ENCODE data around the gene MVB12B.

The MVB12B gene

DNA sequence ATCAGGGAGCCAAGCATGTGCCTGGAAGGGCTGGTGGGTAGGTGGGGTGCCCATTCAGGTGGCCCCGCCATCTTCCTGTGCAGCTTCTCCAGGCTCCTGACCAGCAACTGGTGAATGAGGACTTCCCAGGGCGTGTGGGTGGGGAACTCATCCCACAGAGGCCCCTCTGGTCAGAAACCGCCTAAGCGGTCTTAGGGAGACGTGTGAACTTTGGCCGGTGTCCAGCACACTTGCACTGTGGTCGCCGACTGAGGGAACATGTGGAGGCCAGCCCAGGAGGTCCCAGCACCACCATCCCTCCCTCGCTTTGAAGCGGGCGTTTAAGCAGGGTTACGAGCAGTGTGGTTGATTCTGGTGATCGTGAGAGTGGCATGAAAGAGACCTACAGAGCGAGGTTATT, 77.8 kb downstream of the MVB12B start:
- Mint-ChIP-seq H3K4me1 (ENCODE audit: low read depth) (peaks cover 29% of the 10 kb centered on the region), H3K27ac (no peak overlapping the region), H3K27me3 (no peaks in the 10 kb centered on the region)

GRCh38 chr9:126406075-126406667, 79.5 kb downstream of the MVB12B start:
- Mint-ChIP-seq H3K4me1 (ENCODE audit: low read depth) (peaks cover 39% of the 10 kb centered on the region), H3K27ac (no peak overlapping the region), H3K36me3 (peaks cover 4% of the 10 kb centered on the region), H3K4me3 (no peak overlapping the region), H3K27me3 (no peaks in the 10 kb centered on the region), H3K9me3 (ENCODE audit: low read depth) (no peaks in the 10 kb centered on the region)

More for the DNA sequence above, 77.8 kb downstream of the MVB12B start:
- Mint-ChIP-seq H3K9me3 (ENCODE audit: low read depth) (no peaks in the 10 kb centered on the region), H3K4me3 (no peak overlapping the region), H3K36me3 (peaks cover 6% of the 10 kb centered on the region)

DNA sequence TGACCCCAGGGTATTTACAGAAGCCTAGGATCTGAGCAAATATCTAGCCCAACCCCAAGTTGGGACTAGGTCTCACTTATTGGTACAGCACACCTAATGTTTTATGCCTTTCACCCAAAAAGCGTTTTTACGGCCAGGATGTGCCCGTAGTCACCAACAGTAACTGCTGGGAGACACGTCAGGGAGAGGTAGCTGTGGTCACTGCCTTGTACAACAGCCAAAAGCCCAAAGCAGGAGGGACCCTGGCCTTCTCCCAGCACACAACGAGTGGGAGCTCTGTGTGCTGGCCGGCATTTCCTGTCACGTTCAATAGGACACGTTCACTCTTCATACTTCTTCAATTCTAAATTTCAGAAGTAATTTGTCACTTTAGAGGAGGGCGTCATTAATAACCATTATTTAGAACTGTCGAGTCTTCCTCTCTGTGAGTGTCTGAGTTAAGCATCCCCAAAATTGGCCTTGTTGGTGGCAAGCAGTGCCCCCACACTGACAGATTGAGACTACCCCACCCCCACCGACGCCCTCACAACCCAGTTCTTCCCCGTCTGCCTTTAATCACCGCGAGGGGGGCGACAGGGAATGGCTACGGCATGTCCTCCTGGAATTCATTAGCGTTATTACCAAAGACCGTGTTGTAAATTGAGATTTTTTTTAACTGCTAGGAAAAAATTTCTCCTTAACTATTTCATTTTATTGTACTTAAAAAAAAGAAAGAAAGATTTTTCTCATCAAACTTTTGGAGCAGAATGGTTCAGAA, 80.7 kb downstream of the MVB12B start:
- H3K4me1 Mint-ChIP-seq (ENCODE audit: low read depth), result peaks cover 46% of the 10 kb centered on the region
- no peak overlapping the region for H3K4me3 Mint-ChIP-seq
- H3K27ac Mint-ChIP-seq, result no peak overlapping the region

DNA sequence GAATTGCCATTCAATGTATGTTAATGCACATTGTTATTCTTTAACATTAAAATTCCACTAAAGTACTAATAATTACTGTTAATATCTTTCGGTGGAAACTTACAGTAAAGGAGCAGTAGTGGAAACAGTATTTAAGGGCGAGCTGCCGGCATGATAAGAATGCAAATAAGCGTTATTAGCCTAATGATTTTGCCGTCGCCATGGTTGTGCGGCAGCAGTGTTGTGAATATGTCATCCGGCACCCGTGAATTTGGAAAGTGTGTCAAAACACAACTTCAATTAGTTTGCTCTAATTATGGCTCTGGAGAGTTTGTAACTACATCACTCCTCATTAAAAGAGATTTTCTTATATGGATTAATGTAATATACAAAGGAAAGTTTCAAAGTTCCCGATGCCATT, 81.4 kb downstream of the MVB12B start:
- Mint-ChIP-seq H3K4me3 (no peak overlapping the region), H3K27ac (no peak overlapping the region), H3K4me1 (ENCODE audit: low read depth) (peaks cover 49% of the 10 kb centered on the region), H3K27me3 (no peaks in the 10 kb centered on the region), H3K9me3 (ENCODE audit: low read depth) (no peaks in the 10 kb centered on the region), H3K36me3 (peaks cover 4% of the 10 kb centered on the region)

More for the DNA sequence above, 80.7 kb downstream of the MVB12B start:
- H3K9me3 Mint-ChIP-seq (ENCODE audit: low read depth), result no peaks in the 10 kb centered on the region
- peaks cover 4% of the 10 kb centered on the region for H3K36me3 Mint-ChIP-seq
- no peaks in the 10 kb centered on the region for H3K27me3 Mint-ChIP-seq

- no peaks in the 10 kb centered on the region for H3K36me3 Mint-ChIP-seq
- H3K27ac Mint-ChIP-seq, result peak overlapping the region; percentile 41
- no peaks in the 10 kb centered on the region for H3K9me3 Mint-ChIP-seq (ENCODE audit: low read depth)
- no peak overlapping the region for H3K4me3 Mint-ChIP-seq
- H3K27me3 Mint-ChIP-seq, result no peaks in the 10 kb centered on the region
- H3K4me1 Mint-ChIP-seq (ENCODE audit: low read depth), result peaks cover 49% of the 10 kb centered on the region
Measured at GRCh38 chr9:126410229-126410628, 83.6 kb downstream of the MVB12B start.

DNA sequence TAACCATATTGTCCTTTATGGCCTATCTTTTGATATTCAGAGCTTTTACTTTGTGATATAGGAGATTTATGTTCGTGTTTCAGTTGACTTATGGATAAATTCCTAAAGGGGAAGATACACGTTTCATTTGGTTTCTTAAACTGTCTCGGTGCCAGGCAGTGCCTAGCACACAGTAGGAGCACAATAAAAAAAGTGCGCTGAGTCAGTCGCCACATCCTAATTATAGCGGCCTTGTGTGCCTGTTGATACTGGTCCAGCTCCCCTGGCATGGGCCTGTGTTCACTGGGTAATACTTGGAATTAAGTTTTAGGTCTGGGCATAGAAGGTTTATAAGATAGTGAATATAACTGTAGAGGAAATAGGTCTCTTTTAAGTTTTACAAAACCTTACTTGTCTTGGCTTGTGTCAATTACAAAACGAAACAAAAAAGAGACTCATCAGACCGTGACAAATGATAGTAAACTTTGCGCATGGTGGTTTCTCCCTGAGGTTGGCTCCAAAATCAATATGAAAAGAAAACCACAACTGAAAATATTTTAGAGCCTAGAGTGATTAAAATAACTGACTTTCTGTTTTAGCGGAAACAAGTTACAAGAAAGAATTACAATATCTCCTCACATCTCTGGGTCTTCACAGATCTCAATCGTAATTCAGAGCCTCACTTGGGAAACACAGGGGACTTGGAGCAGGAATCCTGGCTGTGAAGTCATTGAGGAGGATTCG, 84.8 kb downstream of the MVB12B start:
- Mint-ChIP-seq H3K4me1 (ENCODE audit: low read depth) (peaks cover 47% of the 10 kb centered on the region), H3K9me3 (ENCODE audit: low read depth) (no peaks in the 10 kb centered on the region), H3K27me3 (no peaks in the 10 kb centered on the region), H3K36me3 (no peaks in the 10 kb centered on the region), H3K27ac (peak overlapping the region; percentile 82), H3K4me3 (peak overlapping the region; percentile 77)

GRCh38 chr9:126411948-126412284, 85.3 kb downstream of the MVB12B start:
- Mint-ChIP-seq H3K9me3 (ENCODE audit: low read depth) (no peaks in the 10 kb centered on the region), H3K27me3 (no peaks in the 10 kb centered on the region), H3K27ac (peak overlapping the region; percentile 82), H3K36me3 (no peaks in the 10 kb centered on the region), H3K4me1 (ENCODE audit: low read depth) (peaks cover 46% of the 10 kb centered on the region), H3K4me3 (peak overlapping the region; percentile 77)

DNA sequence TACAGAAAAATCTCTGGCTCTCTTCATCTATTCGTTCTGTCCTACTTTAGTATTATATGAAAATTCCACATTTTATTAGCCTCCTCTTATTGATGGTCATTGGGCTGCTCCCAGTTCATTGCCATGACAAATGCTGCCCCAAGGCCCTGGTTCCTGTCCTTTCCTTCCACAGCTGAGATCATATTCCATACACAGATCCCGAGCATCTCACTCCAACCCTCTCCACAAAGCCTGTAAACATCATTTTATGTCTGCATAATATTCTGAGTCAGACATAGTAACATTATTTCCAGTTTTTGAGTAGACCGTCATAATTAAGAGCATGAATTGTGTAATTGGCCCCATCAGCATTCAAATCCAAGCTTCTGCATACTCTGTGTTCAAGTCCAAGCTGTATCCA, 86.3 kb downstream of the MVB12B start:
- peaks cover 46% of the 10 kb centered on the region for H3K4me1 Mint-ChIP-seq (ENCODE audit: low read depth)
- no peaks in the 10 kb centered on the region for H3K9me3 Mint-ChIP-seq (ENCODE audit: low read depth)
- peak overlapping the region; percentile 20 for H3K4me3 Mint-ChIP-seq
- no peaks in the 10 kb centered on the region for H3K27me3 Mint-ChIP-seq
- H3K27ac Mint-ChIP-seq, result peak overlapping the region; percentile 13
- H3K36me3 Mint-ChIP-seq, result no peaks in the 10 kb centered on the region

- no peak overlapping the region for H3K4me3 Mint-ChIP-seq
- H3K36me3 Mint-ChIP-seq, result no peaks in the 10 kb centered on the region
- H3K4me1 Mint-ChIP-seq (ENCODE audit: low read depth), result peaks cover 46% of the 10 kb centered on the region
- no peaks in the 10 kb centered on the region for H3K27me3 Mint-ChIP-seq
- H3K9me3 Mint-ChIP-seq (ENCODE audit: low read depth), result no peaks in the 10 kb centered on the region
- no peak overlapping the region for H3K27ac Mint-ChIP-seq
Measured at GRCh38 chr9:126413391-126414068, 86.9 kb downstream of the MVB12B start.

DNA sequence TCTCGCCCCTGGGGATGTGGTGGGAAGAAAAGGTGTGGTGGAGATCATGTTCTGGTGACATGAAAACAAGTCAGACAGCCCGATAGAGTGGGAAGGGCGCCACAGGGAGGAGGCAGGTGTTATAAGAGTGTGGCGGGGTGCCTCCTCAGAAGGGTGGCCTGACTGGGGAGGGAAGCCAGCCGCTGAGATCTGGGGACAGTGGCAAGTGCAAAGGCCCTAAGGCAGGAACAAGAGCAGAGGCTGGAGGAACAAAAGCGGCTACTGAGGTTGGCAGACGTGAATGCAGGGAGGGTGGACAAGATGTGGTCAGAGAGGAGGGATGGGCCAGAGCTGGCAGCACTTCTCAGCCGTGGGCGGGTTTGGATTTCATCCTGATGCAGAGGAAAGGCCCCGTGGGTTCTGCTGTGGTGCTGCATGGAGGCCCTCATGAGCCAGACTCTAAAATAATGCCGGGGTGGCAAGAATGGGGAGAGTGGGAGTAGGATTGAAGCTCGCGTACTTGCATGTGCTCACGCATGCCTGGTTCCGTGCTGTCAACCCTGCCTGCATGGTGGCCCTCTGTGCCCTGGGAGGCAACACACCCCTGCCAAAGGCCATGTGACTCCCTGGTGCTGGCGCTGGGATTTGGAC, 89.2 kb downstream of the MVB12B start:
- Mint-ChIP-seq H3K4me3 (no peak overlapping the region), H3K27me3 (no peaks in the 10 kb centered on the region), H3K9me3 (ENCODE audit: low read depth) (no peaks in the 10 kb centered on the region), H3K4me1 (ENCODE audit: low read depth) (peaks cover 29% of the 10 kb centered on the region), H3K27ac (no peak overlapping the region), H3K36me3 (peaks cover 3% of the 10 kb centered on the region)

DNA sequence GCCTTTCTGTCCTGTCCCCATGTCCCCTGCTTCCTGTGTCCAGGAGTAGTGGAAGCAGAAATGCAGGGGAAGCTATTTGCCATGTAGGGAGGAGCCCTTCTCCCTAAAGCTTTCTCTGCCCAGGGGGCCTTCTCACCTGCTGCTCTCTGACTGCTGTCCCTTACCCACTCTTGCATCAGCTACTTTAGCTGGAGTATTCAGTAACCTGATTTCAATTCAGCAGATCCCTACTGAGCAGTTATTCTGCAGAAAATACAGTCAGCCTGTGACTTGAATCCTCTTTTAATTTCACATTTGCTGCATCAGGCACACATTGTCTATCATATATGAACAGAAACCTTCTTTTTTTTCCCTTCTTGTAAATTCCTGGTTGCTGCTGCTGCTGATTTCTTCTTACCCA, 90.4 kb downstream of the MVB12B start:
- Mint-ChIP-seq H3K9me3 (ENCODE audit: low read depth) (no peaks in the 10 kb centered on the region), H3K4me3 (no peak overlapping the region), H3K36me3 (peaks cover 3% of the 10 kb centered on the region), H3K27ac (no peak overlapping the region), H3K27me3 (no peaks in the 10 kb centered on the region), H3K4me1 (ENCODE audit: low read depth) (peaks cover 22% of the 10 kb centered on the region)

GRCh38 chr9:126417684-126418083, 91.1 kb downstream of the MVB12B start:
- no peak overlapping the region for H3K27ac Mint-ChIP-seq
- no peak overlapping the region for H3K4me3 Mint-ChIP-seq
- no peaks in the 10 kb centered on the region for H3K9me3 Mint-ChIP-seq (ENCODE audit: low read depth)
- no peaks in the 10 kb centered on the region for H3K27me3 Mint-ChIP-seq
- peaks cover 3% of the 10 kb centered on the region for H3K36me3 Mint-ChIP-seq
- H3K4me1 Mint-ChIP-seq (ENCODE audit: low read depth), result peaks cover 18% of the 10 kb centered on the region

GRCh38 chr9:126418608-126419007, 92.0 kb downstream of the MVB12B start:
- Mint-ChIP-seq H3K4me1 (ENCODE audit: low read depth) (peaks cover 20% of the 10 kb centered on the region), H3K9me3 (ENCODE audit: low read depth) (no peaks in the 10 kb centered on the region), H3K27ac (no peak overlapping the region), H3K4me3 (no peak overlapping the region), H3K36me3 (peaks cover 3% of the 10 kb centered on the region), H3K27me3 (no peaks in the 10 kb centered on the region)

DNA sequence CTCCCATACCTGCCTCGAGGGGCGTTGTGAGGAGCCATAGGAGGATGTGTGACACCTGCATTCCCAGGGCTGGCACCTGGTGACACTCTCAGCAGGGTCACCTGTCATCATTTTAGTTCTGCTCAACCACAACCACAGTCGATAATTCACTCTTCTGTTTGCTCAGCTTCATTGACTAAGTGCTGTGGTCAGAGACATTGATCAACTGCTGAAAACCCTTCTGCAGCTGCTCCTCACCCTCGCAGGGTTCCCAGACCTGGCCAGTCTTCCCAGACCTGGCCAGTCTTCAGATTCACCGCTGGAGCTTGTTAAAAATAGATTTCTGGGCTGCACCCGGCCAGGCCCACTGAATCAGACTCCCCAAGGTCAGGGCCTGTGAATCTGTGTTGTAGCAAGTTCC, 92.8 kb downstream of the MVB12B start:
- H3K27ac Mint-ChIP-seq, result no peak overlapping the region
- H3K27me3 Mint-ChIP-seq, result no peaks in the 10 kb centered on the region
- H3K4me1 Mint-ChIP-seq (ENCODE audit: low read depth), result peaks cover 26% of the 10 kb centered on the region

More for the DNA sequence above, 92.8 kb downstream of the MVB12B start:
- H3K9me3 Mint-ChIP-seq (ENCODE audit: low read depth), result no peaks in the 10 kb centered on the region
- H3K4me3 Mint-ChIP-seq, result no peak overlapping the region
- peaks cover 3% of the 10 kb centered on the region for H3K36me3 Mint-ChIP-seq

All from activated naive CD8-positive, alpha-beta T cell (primary cell).